Stimulated activated CD4-positive, alpha-beta T cell treated with anti-CD3 and anti-CD28 coated beads, Interleukin-2, amount 100 ng/mL, for 4 hours (primary cell): Measurements from ENCODE around the gene NFE2.
"Not testable (repeated sequence)": the region's sequence is repeated elsewhere in the genome, so short reads cannot be mapped to it uniquely, and the experiment has no call there.

ENCODE experiments used
- DNase-seq: peaks from one replicate; pipeline ENCODE4 v3.0.0-alpha.2; 2020; ENCODE audit warnings: low read depth

NFE2 gene

DNA sequence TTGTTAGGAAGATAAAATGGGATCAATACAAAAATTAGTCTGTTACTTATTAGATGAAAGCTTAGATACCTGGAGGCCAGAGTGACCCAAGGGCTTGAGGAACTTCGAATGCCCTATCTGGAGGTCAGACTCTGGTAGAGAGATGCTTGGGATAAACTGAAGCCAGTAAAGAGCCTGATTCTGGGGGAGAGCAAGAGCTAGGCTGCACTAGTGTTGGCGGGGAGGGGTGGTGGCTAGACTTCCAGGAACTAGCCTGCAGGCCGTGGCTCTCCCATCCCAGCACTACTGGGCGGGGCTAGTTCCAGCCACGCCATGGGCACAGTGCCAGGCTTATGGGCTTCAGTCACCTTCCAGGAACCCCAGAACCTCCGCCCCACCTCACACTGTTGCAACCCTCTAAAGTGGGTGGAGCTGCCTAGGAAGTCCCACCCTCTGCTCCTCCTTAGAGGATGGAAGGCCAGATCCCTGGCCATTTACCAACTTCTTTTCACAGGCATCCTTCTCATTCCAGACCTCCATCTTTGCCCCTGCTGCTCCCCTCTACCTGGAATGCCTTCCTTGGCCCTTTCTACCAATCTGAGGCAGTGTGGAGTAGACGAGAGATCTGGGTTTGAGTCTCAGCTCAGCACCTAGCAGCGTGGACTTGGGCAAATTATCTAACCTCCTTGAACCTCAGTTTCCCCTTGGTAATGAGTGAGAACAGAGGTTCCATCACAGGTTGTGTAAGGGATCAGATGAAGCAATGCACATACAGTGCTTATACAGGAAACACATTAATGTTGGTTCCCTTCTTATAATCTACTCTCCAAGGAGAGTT, 6.3 kb upstream of the NFE2 start:
- no peak for DNase-seq

DNA sequence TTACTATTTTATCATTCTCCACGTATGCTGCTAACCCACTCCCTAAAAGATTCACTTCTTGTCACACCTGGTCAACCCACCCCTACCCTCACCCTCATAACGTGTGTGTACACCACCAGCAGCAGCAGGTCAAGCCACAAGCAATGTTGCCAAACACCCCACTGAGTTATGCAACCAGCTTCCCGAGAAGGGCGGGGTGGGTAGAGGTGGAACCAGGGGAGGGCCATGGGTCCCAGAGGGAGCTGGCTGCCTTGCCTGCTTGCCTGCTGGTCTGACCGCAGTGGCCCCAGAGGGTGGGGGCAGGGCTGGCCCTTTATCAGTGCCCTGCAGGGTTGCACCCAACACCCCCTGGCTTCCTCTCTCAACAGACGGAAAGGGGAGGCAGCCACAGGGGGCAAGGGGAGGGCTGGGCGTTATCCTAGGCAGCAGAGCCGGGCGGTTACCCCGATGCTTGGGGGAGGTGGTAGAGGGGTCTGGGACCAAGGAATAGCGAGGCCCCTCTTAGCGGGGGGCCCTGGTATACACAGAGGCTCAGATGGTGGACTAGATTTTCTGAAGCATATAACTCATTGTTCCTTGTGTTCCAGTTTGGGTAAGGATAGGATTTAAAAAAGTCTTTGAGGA, 3.5 kb upstream of the NFE2 start:
- no peak for DNase-seq

DNA sequence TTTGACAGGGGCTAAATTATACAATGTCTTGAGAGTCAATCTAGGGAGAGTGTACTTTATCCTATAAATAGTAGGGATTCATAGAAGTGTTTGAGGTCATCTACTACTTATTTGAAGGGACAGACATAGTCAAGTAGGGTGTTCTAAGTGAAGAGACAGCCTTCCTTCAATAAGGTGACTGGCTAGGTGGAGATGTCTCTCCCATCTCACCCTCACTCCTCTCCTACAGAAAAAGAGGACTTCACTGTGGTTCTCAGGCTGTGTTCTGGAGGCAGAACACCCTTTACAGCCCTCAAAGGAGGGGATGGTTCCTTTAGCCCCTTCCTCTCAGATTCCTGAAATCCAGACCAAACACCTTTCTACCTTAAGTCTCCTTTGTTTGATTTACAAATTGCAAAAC, 2.8 kb upstream of the NFE2 start:
- no peak for DNase-seq

DNA sequence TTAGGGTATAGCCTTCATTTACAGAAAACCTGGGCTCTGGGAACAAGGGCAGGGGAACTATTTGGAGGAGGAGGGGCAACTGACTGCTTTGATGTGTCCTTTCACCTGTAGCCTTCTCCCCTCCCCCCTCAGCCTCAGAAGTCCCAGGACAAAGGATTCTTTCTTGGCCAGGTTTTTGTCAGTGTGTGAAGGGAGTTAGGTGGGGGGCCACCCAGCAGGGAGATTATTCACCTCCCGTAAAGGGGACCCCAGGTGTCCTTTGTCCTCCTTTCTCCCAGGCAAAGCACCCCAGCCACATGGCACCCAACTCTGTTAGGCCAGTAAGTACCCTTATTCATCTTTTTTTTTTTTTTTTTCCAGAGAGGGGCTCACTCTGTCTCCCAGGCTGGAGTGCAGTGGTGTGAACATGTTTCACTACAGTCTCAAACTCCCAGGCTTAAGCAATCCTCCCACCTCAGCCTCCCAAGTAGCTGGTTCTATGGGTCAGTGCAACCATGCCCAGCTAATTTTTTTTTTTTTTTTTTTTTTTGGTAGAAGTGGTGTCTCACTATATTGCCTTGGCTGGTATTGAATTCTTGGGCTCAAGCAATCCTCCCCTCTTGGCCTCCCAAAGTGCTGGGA, 723 bp upstream of the NFE2 start:
- DNase-seq = no peak

DNA sequence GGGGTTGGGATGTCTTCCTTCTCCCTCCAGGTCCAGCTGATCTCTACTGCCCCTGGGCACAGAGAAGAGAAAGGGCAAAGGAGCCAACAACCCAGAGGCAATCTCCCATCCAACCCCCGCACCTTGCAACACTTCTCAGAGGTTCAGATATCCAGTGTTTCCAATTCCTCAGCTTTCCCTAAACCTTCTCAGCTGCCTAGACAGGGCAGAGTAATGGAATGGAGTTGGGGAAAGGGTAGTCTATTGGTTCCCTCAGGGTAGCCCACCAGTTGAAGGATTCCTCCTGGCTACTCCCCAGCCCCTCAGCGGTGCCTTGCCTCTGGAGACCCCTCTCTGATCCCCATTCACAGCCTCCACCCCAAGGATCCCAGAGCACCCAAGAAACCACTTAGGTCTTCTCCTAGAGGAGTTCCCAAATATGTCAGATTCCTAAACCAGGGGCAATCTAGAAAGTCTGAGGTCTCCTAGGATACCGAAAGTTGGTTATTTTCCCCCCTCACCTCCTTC, 537 bp downstream of the NFE2 start:
- DNase-seq = no peak

DNA sequence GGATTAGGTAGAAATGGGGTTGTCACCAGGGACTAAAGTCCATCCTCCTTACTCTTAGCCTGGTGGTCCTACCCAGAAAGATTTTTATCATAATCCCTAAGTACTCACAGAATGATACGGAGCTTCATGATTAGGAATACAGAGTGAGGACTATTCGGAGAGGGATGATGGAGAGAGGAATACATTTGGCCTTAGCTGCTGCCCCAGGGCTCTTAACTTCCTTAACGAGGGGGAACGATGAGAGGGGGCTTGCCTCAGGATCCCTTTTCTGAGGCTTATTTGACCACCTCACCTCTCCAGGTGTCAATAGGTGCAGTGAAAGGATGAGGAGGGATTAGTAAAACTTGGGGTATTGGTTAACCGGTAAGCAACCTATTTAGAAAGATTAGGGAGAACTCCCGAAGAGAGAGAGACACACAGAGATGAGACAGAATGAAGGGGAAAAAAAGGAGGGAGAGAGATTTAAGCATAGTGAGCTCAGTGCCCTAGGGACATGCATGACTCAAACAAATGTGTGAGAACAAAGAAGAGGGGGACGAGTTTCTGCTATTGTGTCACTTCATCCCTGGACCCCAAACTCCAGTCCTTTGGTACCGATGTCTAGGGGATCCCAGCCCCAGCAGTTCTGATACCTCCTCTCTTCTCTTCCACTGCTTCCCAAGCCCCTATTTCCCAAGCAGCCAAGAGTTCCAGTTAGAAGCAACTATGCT, 1.1 kb downstream of the NFE2 start:
- no peak for DNase-seq

DNA sequence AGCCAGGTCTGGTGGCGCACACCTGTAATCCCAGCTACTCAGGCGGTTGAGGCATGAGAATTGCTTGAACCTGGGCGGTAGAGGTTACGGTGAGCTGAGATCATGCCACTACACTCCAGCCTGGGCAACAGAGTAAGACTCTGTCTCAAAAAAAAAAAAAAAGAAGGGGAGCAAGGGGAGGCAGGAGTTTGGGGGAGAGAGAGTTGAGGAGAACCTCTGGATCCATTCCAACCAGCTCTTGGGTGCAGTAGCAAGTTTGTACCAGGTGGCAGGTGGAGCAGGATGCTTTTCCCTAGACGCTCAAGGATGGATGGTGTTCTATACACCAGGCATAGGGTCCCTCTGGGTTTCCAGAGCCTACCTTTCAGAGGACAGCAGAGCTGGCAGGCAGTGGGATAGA, 1.9 kb downstream of the NFE2 start:
- DNase-seq = no peak

DNA sequence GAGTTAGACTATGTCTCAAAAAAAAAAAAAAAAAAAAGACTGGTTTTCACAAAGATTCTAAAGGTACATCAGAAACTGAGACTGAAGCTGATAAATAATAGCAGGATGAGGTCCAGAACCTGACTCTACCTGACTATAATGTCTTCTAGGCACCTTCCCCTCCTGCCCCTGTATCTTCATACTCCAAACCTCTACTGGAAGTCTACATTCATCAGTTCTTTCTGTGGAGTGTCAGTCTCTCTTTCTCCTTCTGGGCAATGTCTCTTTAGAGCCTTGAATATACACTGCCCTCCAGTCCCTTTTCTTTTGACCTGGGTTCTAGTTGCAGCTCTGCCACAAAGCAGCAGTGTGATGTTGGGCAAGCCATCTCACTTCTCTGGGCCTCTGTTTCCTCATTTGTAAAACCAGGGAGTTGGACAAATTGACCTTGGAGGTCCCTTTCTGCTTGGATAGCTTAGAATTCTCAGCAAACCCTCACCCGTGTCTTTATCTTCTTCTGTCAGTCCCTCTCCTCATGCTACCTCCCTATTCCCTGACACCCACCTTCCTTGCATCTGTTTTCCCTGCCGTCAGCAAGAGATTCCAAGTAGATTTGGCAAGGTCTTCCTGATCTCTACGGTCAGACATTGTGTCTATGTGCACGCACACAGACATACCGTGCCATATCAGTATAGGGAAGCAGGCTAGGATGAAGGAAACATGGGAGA, 4.3 kb downstream of the NFE2 start:
- no peak for DNase-seq

DNA sequence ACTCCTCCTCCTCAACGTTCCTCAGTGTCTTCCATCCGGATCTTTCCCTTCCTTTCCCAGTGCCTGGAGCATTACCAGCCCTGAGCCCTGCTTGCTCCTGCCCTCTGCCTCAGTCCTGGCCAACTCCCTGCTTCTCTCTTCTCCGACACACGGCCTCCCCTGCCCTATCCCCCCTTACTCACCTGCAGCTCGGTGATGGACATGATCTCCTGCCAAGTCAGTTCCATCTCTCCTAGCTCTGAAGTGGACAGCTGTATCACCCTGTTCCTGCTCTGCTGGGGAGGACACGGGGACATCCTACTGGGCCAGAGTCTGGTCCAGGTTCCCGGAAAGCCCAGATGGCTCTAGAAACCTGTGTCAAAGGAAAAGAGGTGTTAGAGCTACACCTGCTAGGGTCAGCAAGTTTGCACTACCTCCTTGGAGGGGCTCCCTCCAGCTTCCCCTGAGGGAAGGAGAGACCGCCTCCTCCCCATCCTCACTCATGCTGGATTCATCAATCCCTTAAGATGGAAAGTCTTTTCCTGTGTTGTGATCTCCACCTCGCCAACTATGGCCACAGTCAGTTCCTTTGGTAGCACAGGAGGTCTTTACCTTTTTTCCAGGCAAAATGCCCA, 5.8 kb downstream of the NFE2 start:
- DNase-seq = no peak

DNA sequence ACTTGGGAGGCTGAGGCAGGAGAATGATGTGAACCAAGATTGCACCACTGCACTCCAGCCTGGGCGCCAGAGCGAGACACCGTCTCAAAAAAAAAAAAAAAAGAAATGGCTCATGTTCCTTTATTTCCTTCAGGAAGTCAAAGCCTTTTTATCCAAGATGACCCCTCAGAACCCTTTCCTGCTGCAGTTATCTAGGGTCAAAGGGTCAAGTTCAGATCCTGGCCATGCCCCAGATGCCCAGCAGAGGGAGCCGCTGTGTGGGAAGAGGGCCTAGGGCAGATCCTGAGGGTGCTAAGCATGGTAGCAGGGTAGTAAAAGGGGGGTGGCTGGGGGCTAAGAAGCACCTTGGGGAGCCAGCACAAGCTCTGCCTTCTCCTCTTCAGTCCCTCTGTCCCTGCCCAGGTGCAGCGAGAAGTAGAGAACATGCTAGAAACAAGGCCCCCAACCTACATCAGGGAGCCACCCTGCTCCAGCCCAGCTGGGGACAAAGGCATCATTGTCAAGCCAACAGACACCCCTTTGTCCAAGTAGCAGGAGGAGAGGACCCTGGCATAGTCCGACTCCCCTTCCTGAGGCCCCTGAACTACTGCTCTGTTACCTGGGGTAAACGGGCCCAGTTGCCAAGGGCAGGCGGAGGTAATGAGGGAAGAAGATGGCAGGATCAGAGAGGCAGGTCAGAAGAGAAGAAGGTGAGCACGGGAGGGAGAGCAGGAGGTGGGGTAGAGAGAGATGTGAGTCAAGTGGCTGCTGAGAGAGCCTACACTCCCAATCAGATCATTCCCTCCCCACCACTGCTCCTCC, 6.5 kb downstream of the NFE2 start:
- DNase-seq = peak; percentile 29

DNA sequence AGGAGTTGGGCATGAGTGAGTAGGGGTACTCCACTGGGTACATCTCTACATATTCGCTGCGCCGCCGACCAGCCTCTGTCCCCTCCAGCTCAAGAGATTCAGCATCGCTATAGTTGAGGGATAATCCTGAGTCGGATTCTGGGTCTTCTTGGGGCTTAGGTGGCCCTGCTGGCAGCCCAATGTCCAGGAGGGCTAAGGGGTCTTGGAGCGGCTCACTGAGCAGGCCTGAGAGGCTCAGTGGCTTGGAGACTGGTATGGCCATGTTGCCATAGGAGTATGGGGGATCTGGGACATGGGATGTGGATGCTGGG, 7.9 kb downstream of the NFE2 start:
- DNase-seq = no peak

DNA sequence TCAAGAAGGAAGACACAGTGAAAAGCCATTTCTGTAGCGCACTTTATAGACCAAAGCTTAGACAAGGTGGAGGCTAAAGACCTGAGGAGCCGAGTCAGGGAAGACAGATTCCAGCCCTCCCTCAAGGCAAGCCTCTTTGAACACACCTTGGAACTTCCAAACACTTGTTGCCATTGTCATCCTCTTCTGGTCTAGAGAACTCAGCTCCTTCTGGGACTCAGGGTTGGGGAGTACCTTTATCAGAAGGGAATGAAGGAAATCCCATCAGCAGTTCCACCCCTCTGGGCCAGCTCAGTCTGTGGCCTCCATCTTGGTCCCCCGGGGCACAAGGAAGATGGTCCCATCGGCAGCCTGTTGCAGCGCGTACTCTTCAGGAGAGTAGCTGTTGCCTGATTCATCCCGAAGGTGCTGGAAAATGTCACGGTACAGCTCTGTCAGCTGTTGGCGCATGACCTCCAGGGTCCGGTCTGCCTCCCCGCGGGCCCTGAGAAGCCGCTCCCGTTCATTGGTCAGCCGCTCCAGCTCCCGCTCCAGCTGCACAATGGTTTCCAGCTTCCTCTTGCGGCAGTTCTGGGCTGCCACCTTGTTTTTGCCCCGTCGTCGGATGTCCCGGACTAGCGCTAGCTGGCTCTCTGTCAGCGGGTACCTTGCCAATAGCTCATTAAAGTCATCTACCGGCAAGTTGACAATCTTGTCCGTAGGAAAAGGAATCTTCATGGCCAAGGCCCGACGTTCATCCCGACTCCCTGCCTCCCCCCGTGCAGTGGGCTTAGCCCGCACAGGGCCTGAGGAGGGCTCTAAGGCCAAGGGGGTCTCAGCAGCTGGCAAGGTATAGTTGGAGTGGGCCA, 8.5 kb downstream of the NFE2 start:
- DNase-seq = no peak

DNA sequence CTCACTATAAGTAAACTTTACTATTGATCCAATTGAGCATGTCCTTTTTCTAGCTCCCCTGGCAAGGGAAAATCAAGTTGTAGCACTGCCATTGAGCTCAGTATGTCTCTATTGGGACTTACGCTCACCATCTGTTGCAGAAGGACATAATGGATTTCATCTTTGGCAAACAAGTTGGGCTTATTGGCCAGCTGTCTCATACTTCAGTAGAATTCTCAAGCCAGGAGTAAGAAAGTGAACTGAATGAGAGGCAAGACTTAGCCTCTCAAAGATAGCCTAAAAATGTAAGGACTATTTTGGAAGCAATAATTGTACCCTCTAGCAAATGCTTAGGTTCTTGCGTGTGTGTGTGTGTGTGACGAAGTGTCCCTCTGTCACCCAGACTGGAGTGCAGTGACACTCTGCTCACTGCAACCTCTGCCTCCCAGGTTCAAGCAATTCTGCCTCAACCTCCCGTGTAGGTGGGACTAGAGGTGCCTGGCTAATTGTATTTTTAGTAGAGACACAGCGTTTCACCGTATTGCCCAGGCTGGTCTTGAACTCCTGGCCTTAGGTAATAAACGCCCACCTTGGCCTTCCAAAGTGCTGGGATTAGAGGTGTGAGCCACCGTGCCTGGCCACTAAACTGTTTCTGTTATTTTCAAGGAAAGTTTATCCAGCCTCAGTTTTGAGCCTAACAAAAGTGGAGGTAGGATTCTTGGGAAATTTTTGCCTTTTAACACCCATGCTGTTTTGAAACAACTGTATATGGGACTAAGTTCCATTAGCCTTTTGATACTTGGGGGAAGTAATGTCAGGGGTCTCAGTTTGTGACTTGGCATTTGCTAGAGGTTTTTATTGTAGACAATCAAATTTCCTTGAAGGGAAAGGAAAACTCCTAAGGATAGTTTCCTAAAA, 13.3 kb downstream of the NFE2 start:
- no peak for DNase-seq

DNA sequence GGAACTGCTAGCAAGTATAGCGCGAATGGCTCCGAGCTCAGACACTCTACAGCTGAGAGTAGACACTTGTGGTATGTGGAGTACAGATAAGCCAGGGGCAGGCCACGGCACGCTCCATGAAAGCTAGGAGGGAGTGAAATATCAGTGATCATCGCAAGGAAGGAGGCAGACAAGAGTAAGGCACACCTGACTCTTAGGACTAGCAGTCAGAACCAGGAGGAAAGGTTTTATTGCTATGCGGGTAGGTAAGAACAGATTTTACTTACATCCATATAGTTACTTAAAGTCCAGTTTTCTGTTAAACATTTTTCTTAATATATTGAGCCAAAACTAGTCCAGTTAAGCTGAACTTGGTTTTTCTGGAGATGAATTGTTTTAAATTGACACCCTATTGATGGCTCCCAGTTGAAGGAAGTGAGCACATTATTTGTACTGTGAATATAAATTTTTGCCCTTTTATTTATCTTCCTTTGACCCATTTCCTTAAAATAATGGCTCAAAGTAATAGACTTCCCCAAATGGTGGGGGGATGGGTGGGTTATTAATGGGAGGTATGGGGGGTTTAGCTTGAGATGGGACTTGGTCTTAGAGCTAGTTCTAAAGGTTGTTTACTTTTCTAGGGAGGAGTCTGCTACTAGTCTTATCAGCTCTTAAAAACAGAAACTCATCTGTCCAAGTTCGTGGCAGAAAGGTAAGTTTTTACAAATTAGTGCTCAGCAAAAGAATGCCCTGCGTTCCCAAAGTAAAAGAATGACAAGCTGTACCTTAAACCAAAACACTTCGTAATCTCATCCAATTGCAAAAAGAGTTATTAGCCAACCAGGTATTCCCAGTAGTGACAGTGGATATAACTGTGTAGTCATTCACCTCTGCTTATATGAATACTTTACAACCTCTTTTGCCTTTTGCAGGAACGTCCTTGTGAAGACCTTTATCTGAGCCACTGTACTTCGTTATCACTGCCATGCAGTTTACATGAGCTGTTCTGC, 14.5 kb downstream of the NFE2 start:
- DNase-seq = no peak

DNA sequence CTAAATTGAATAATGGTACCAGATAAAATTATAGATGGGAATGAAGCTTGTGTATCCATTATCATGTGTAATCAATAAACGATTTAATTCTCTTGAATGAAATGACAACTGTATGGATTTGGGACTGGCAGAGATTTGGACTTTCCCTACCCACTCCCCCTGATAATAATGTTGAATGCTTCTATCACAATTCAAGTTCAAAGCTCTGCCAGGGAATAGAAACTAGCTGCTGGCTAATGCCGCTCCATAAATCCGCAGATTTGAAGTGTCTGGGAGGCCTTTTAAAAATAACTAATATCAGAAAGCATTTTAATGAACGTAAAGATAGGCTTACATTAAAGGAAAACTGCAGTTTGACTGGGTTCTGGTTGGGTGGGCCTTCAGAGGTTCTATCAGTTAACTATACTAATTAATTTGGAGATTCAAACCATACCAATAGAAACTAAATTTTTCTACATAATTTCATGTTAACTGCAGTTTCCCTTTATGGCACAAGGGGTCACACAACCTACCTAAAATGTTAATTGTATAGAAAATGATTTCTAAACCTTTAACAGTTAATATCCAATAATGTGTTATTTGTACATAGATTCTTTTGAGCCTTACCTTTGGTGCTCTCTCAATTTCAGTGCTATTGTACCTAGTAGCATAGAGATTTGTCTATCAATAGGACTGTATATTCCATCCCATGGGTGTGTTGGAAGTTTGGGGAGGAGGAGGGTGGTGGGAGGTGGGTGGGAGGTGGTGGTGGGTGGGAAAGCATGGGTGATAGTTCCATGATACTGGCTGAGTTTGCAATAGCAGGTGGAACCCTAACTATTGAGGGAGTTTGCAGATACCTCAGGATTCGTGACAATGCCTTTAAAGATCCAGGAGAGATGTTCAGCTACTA, 15.4 kb downstream of the NFE2 start:
- no peak for DNase-seq

DNA sequence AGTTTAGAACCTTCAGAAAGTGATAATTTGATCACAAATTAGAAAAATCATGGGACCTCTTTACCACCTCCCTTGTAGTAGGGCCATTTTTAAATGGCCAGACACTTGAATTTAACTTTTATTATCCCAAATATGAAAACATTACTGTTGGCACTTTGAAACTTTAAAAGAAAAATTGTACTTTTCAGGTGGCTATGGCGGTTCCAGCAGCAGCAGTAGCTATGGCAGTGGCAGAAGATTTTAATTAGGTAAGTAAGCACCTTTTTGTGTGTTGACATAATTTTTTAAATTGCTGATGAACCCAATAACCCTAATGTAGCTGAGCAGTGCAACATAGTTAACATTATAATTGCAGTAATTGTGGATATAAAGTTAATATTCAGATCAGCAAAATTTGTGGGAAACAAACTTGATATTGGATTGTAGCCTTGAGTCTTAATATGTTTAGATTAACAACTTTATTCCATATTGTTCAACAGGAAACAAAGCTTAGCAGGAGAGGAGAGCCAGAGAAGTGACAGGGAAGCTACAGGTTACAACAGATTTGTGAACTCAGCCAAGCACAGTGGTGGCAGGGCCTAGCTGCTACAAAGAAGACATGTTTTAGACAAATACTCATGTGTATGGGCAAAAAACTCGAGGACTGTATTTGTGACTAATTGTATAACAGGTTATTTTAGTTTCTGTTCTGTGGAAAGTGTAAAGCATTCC, 16.6 kb downstream of the NFE2 start:
- not testable (repeated sequence) for DNase-seq
